GM19438 (cell line): ENCODE measurements around the gene SLC30A4.
"Not testable (repeated sequence)": the region's sequence is repeated elsewhere in the genome, so short reads cannot be mapped to it uniquely, and the experiment has no call there.

ENCODE experiments used
- ATAC-seq: cut with Tn5 transposase; IDR thresholded peaks from one replicate; pipeline ENCODE4 v1.9.1; 2021; ENCODE audit warnings: low read depth; ENCODE audit not compliant: unreplicated experiment

SLC30A4 gene

GRCh38 chr15:45522328-45523165 is at the start of gene SLC30A4:
Gene SLC30A4, minus strand, starts transcription at chr15:45522755. Its CDS starts 401 bp downstream, at chr15:45522354.
- peak; percentile 66 for ATAC-seq

GRCh38 chr15:45555934-45556608 is 33.5 kb upstream of the SLC30A4 start:
- no peak for ATAC-seq

GRCh38 chr15:45551676-45552075 is 29.1 kb upstream of the SLC30A4 start:
- no peak for ATAC-seq

- no peak for ATAC-seq
Observed at GRCh38 chr15:45550436-45550835, 27.9 kb upstream of the SLC30A4 start.

- no peak for ATAC-seq
Observed at GRCh38 chr15:45549541-45550220, 27.1 kb upstream of the SLC30A4 start.

GRCh38 chr15:45548753-45549520 is 26.4 kb upstream of the SLC30A4 start:
- ATAC-seq, result no peak

GRCh38 chr15:45546789-45547188 is 24.2 kb upstream of the SLC30A4 start:
- no peak for ATAC-seq

- ATAC-seq, result no peak
Observed at GRCh38 chr15:45544266-45545023, 21.9 kb upstream of the SLC30A4 start.

GRCh38 chr15:45543051-45543450 is 20.5 kb upstream of the SLC30A4 start:
- ATAC-seq, result no peak

- no peak for ATAC-seq
Observed at GRCh38 chr15:45540531-45540930, 18.0 kb upstream of the SLC30A4 start.

GRCh38 chr15:45539680-45540079 is 17.1 kb upstream of the SLC30A4 start:
- ATAC-seq, result no peak

GRCh38 chr15:45536934-45537333 is 14.4 kb upstream of the SLC30A4 start:
- ATAC-seq, result no peak

GRCh38 chr15:45535486-45536042 is 13.0 kb upstream of the SLC30A4 start:
- ATAC-seq, result no peak

- no peak for ATAC-seq
Observed at GRCh38 chr15:45534821-45535220, 12.3 kb upstream of the SLC30A4 start.

- ATAC-seq, result not testable (repeated sequence)
Observed at GRCh38 chr15:45532892-45533291, 10.3 kb upstream of the SLC30A4 start.

GRCh38 chr15:45529613-45530012 is 7.1 kb upstream of the SLC30A4 start:
- no peak for ATAC-seq

- no peak for ATAC-seq
Observed at GRCh38 chr15:45527086-45527485, 4.5 kb upstream of the SLC30A4 start.

- ATAC-seq, result no peak
Observed at GRCh38 chr15:45523166-45523460, 558 bp upstream of the SLC30A4 start.

- peak; percentile 12 for ATAC-seq
Observed at GRCh38 chr15:45521596-45522327, 793 bp downstream of the SLC30A4 start.
